OCI-M2 (cell line): ENCODE results near the gene ATF7.
"Not testable (repeated sequence)": the region's sequence is repeated elsewhere in the genome, so short reads cannot be mapped to it uniquely, and the experiment has no call there.

Experiments used
- DNase-seq: peaks from one replicate; lab custom pipeline; 2025; ENCODE audit not compliant: unreplicated experiment; lab: John Stamatoyannopoulos, UW

Gene ATF7

GRCh38 chr12:53484686-53485575, 141.3 kb downstream of the ATF7 start:
- no peak for DNase-seq

GRCh38 chr12:53483979-53484377, 142.2 kb downstream of the ATF7 start:
- no peak for DNase-seq

GRCh38 chr12:53483225-53483978, 142.8 kb downstream of the ATF7 start:
- DNase-seq = no peak

GRCh38 chr12:53482626-53483168, 143.5 kb downstream of the ATF7 start:
- no peak for DNase-seq

GRCh38 chr12:53481939-53482586, 144.1 kb downstream of the ATF7 start:
- no peak for DNase-seq

GRCh38 chr12:53481458-53481857, 144.7 kb downstream of the ATF7 start:
- not testable (repeated sequence) for DNase-seq

GRCh38 chr12:53480491-53481442, 145.4 kb downstream of the ATF7 start:
- no peak for DNase-seq

GRCh38 chr12:53479331-53479730, 146.9 kb downstream of the ATF7 start:
- DNase-seq = no peak

- no peak for DNase-seq
Observed at GRCh38 chr12:53478865-53479264, 147.3 kb downstream of the ATF7 start.

GRCh38 chr12:53476769-53477209, 149.4 kb downstream of the ATF7 start:
- no peak for DNase-seq

- no peak for DNase-seq
Observed at GRCh38 chr12:53474819-53475218, 151.4 kb downstream of the ATF7 start.

- DNase-seq = no peak
Observed at GRCh38 chr12:53474077-53474476, 152.1 kb downstream of the ATF7 start.

GRCh38 chr12:53472056-53472582, 154.1 kb downstream of the ATF7 start:
- no peak for DNase-seq

- no peak for DNase-seq
Observed at GRCh38 chr12:53468282-53468681, 157.9 kb downstream of the ATF7 start.

- no peak for DNase-seq
Observed at GRCh38 chr12:53467880-53468279, 158.3 kb downstream of the ATF7 start.

- DNase-seq = no peak
Observed at GRCh38 chr12:53467082-53467481, 159.1 kb downstream of the ATF7 start.

GRCh38 chr12:53466640-53467039, 159.5 kb downstream of the ATF7 start:
- DNase-seq = no peak

- no peak for DNase-seq
Observed at GRCh38 chr12:53465679-53466078, 160.5 kb downstream of the ATF7 start.

- DNase-seq = no peak
Observed at GRCh38 chr12:53464685-53465418, 161.3 kb downstream of the ATF7 start.
